Keratinocyte (primary cell): ENCODE data around the gene CTNNA2. TPM values are rescaled to one million over a fixed set of nuclear protein-coding genes. Genes with fewer than 3 reads are reported as not detected.

ENCODE experiments used
- DNase-seq: peaks from one replicate; pipeline ENCODE4 v3.0.0-alpha.2; 2011; ENCODE audit warnings: low read depth, missing footprints, low spot score
- FAIRE-seq: peaks from 2 replicates; lab custom pipeline; 2011; peaks lifted over from hg19 to GRCh38; lab: Jason Lieb, UNC
- H2AFZ ChIP-seq: 2 replicates; pipeline ENCODE4 v1.6.0; 2012; ENCODE audit warnings: low read length, control low read depth, inconsistent platforms; ENCODE audit not compliant: control insufficient read depth
- H3K27ac ChIP-seq: 2 replicates; pipeline ENCODE4 v1.5.1; 2011; ENCODE audit warnings: low read length; ENCODE audit not compliant: control insufficient read depth, insufficient read depth
- H3K27me3 ChIP-seq: 3 replicates; pipeline ENCODE4 v1.6.0; 2011; ENCODE audit warnings: low read length; ENCODE audit not compliant: control insufficient read depth, insufficient read depth; ENCODE audit errors: extremely low read depth
- H3K36me3 ChIP-seq, 2 experiments: 2 replicates in 1 of 2; 3 replicates in 1 of 2; pipeline ENCODE4 v1.5.1; 2011; ENCODE audit warnings: low read length in 2 of 2, mild to moderate bottlenecking in 1 of 2; ENCODE audit not compliant: control insufficient read depth in 2 of 2, insufficient read depth in 2 of 2; ENCODE audit errors: extremely low read depth in 1 of 2
- H3K4me1 ChIP-seq: 3 replicates; pipeline ENCODE4 v1.5.1; 2011; ENCODE audit warnings: low read length; ENCODE audit not compliant: control insufficient read depth, insufficient read depth; ENCODE audit errors: extremely low read depth
- H3K4me2 ChIP-seq: 3 replicates; pipeline ENCODE4 v1.6.0; 2011; ENCODE audit warnings: low read depth, low read length; ENCODE audit not compliant: control insufficient read depth, insufficient read depth; ENCODE audit errors: extremely low read depth
- H3K4me3 ChIP-seq, 3 experiments: fragments of 200-600 bp in 1 of 3; sonication (generic) in 1 of 3; 2 replicates in 2 of 3; 3 replicates in 1 of 3; pipeline ENCODE4 v1.5.1; 2011 to 2016; ENCODE audit warnings: low read length in 3 of 3, mild to moderate bottlenecking in 3 of 3, control low read depth in 2 of 3, inconsistent platforms in 1 of 3, low read depth in 1 of 3, mixed read lengths in 1 of 3, mixed run types in 1 of 3, moderate library complexity in 1 of 3; ENCODE audit not compliant: control insufficient read depth in 2 of 3, insufficient read depth in 2 of 3; ENCODE audit errors: extremely low read depth in 1 of 3
- H3K79me2 ChIP-seq: 2 replicates; pipeline ENCODE4 v1.6.0; 2012; ENCODE audit warnings: low read length; ENCODE audit not compliant: control insufficient read depth, insufficient read depth
- H3K9ac ChIP-seq: 3 replicates; pipeline ENCODE4 v1.6.0; 2011; ENCODE audit warnings: low read length; ENCODE audit not compliant: control insufficient read depth, insufficient read depth; ENCODE audit errors: extremely low read depth
- H3K9me1 ChIP-seq: 3 replicates; pipeline ENCODE4 v1.6.0; 2011; ENCODE audit warnings: low read length; ENCODE audit not compliant: control insufficient read depth, insufficient read depth; ENCODE audit errors: extremely low read depth
- H3K9me3 ChIP-seq: 2 replicates; pipeline ENCODE4 v1.5.1; 2012; ENCODE audit warnings: low read depth, low read length; ENCODE audit not compliant: control insufficient read depth
- H4K20me1 ChIP-seq: 3 replicates; pipeline ENCODE4 v1.6.0; 2011; ENCODE audit warnings: low read length; ENCODE audit not compliant: control insufficient read depth, insufficient read depth; ENCODE audit errors: extremely low read depth
- EZH2 ChIP-seq: IDR thresholded peaks from one replicate; pipeline ENCODE4 v1.6.1; 2012; ENCODE audit warnings: inconsistent platforms, mild to moderate bottlenecking, low read length, moderate library complexity
- dilution Hi-C: fragments of 300-500 bp; cut with MboI; formaldehyde crosslinking; loops from one replicate; pipeline ENCODE4 v1.7.0; 2020; ENCODE audit warnings: low sequenced_read_pairs; ENCODE audit not compliant: extremely low pct_ligation_motif_present
- polyA plus RNA-seq, 5 experiments: library from polyadenylated mRNA; depleted of rRNA in 3 of 5; stranded (reverse) in 3 of 5; stranded (forward) in 1 of 5; unstranded in 1 of 5; fragments of >200 nt; gene quantifications; 1 replicate in 1 of 5; 2 replicates in 3 of 5; 3 replicates in 1 of 5; pipeline versions ENCODE4 v1.2.1 to v1.2.3, GENCODE V29; 2011 to 2012; ENCODE audit warnings: missing spikeins in 2 of 5, low read depth in 1 of 5, low replicate concordance in 1 of 5
- TF ChIP-seq, protein P1 (sequence below), 3 experiments: IDR thresholded peaks in 1 of 3; conservative IDR thresholded peaks in 1 of 3; optimal IDR thresholded peaks in 1 of 3; 2 replicates in 2 of 3; 3 replicates in 1 of 3; pipeline versions ENCODE3 to v1.5.1; 2011; ENCODE audit warnings: low read length in 3 of 3, mild to moderate bottlenecking in 3 of 3, moderate library complexity in 2 of 3, control low read depth in 1 of 3, inconsistent platforms in 1 of 3; ENCODE audit not compliant: insufficient read depth in 2 of 3; ENCODE audit errors: extremely low read depth in 1 of 3

CTNNA2 gene
- polyA plus RNA-seq, 1 donor (not counting 4 experiments of a cell fraction or from before 2014, with no cell fraction given) = not detected

- Histone ChIP-seq H3K9me3 (peaks cover 3% of the 10 kb centered on the region), H3K27me3 (no peaks in the 10 kb centered on the region), H3K4me3 (no peak overlapping the region), H4K20me1 (no peaks in the 10 kb centered on the region), H3K4me2 (no peak overlapping the region), H3K9me1 (no peaks in the 10 kb centered on the region), H3K9ac (no peak overlapping the region), H3K27ac (no peak overlapping the region), H3K79me2 (no peaks in the 10 kb centered on the region), H2AFZ (no peak overlapping the region), H3K4me1 (no peaks in the 10 kb centered on the region), H3K36me3 (no peaks in the 10 kb centered on the region)
- no peak for DNase-seq
- TF ChIP-seq EZH2 = no peak
- TF ChIP-seq, protein P1, sequence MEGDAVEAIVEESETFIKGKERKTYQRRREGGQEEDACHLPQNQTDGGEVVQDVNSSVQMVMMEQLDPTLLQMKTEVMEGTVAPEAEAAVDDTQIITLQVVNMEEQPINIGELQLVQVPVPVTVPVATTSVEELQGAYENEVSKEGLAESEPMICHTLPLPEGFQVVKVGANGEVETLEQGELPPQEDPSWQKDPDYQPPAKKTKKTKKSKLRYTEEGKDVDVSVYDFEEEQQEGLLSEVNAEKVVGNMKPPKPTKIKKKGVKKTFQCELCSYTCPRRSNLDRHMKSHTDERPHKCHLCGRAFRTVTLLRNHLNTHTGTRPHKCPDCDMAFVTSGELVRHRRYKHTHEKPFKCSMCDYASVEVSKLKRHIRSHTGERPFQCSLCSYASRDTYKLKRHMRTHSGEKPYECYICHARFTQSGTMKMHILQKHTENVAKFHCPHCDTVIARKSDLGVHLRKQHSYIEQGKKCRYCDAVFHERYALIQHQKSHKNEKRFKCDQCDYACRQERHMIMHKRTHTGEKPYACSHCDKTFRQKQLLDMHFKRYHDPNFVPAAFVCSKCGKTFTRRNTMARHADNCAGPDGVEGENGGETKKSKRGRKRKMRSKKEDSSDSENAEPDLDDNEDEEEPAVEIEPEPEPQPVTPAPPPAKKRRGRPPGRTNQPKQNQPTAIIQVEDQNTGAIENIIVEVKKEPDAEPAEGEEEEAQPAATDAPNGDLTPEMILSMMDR (optimal IDR thresholded peaks at IDR 0.05 in 1 of 3, IDR thresholded peaks at IDR 0.05 in 1 of 3, conservative IDR thresholded peaks at IDR 0.05 in 1 of 3; ENCODE audit: extremely low read depth in 1 of 3, insufficient read depth in 2 of 3, low read length in 3 of 3) = no peak
- no peak for FAIRE-seq
- dilution Hi-C loops = no loop called here
Measured at GRCh38 chr2:80638783-80639182, 1125.9 kb downstream of the CTNNA2 start.

- TF ChIP-seq, protein P1 (optimal IDR thresholded peaks at IDR 0.05 in 1 of 3, IDR thresholded peaks at IDR 0.05 in 1 of 3, conservative IDR thresholded peaks at IDR 0.05 in 1 of 3; ENCODE audit: extremely low read depth in 1 of 3, insufficient read depth in 2 of 3, low read length in 3 of 3) = no peak
- TF ChIP-seq EZH2 = no peak
- H3K36me3 ChIP-seq = no peaks in the 10 kb centered on the region
- H4K20me1 ChIP-seq = no peaks in the 10 kb centered on the region
- H3K9ac ChIP-seq = no peak overlapping the region
- H3K4me2 ChIP-seq = no peak overlapping the region
- no peak overlapping the region for H2AFZ ChIP-seq
- no peaks in the 10 kb centered on the region for H3K4me1 ChIP-seq
- no peak overlapping the region for H3K27ac ChIP-seq
- no peaks in the 10 kb centered on the region for H3K79me2 ChIP-seq
- H3K4me3 ChIP-seq = no peak overlapping the region
- H3K27me3 ChIP-seq = no peaks in the 10 kb centered on the region
- FAIRE-seq (no peak), DNase-seq (no peak)
- dilution Hi-C loops = no loop called here
- no peaks in the 10 kb centered on the region for H3K9me1 ChIP-seq
- H3K9me3 ChIP-seq = peaks cover 3% of the 10 kb centered on the region
Measured at GRCh38 chr2:80642465-80642864, 1129.6 kb downstream of the CTNNA2 start.
